A549 (cell line): ENCODE measurements around the gene ANKS6. TPM values are rescaled to one million over a fixed set of nuclear protein-coding genes. Genes with fewer than 3 reads are reported as not detected.

ENCODE experiments used
- ATAC-seq, 2 experiments: fragments of 200-7000 bp in 1 of 2; fragments of >200 bp in 1 of 2; cut with Nextera tagmentation in 1 of 2; cut with Tn5 transposase in 1 of 2; 3 replicates each; pipeline versions ENCODE4 v1.8.0 to v1.9.1; 2018 to 2020; ENCODE audit warnings: mild to moderate bottlenecking in 1 of 2, moderate library complexity in 1 of 2
- CTCF ChIA-PET: fragments of 300-600 bp; sonication (Branson Sonifier 250); formaldehyde crosslinking; extraction: SDS; loops from one replicate; lab custom pipeline; 2021; ENCODE audit warnings: antibody characterized with exemption, inconsistent platforms; lab: Yijun Ruan, JAX
- POLR2A ChIA-PET: fragments of 350-600 bp; formaldehyde crosslinking; extraction: SDS; loops from one replicate; lab custom pipeline; 2021; ENCODE audit warnings: antibody characterized with exemption, inconsistent platforms; lab: Yijun Ruan, JAX
- DNase-seq, 2 experiments: peaks; one replicate each; pipeline versions ENCODE4 v3.0.0 to v3.0.0-alpha.2; 2011 to 2016; ENCODE audit warnings: low read depth in 1 of 2, low spot score in 1 of 2
- FAIRE-seq: peaks from 2 replicates; lab custom pipeline; 2011; peaks lifted over from hg19 to GRCh38; lab: Jason Lieb, UNC
- H3K27ac ChIP-seq, 2 experiments: fragments of >200 bp; sonication (Bioruptor Twin); formaldehyde crosslinking; 3 replicates each; pipeline ENCODE4 v1.5.1; 2016 to 2017
- H3K4me1 ChIP-seq: fragments of >200 bp; sonication (Bioruptor Twin); formaldehyde crosslinking; 3 replicates; pipeline ENCODE4 v1.6.1; 2016
- H3K4me2 ChIP-seq: fragments of >200 bp; sonication (Bioruptor Twin); formaldehyde crosslinking; 3 replicates; pipeline ENCODE4 v1.6.1; 2016
- H3K4me3 ChIP-seq: fragments of >200 bp; sonication (Bioruptor Twin); formaldehyde crosslinking; 3 replicates; pipeline ENCODE4 v1.5.1; 2016
- H3K9me3 ChIP-seq: fragments of >200 bp; sonication (Bioruptor Twin); formaldehyde crosslinking; 3 replicates; pipeline ENCODE4 v1.6.1; 2016
- CBX2 ChIP-seq: fragments of 200-600 bp; sonication (generic); IDR thresholded peaks from 2 replicates; pipeline ENCODE4 v1.6.1; 2016; ENCODE audit warnings: low read depth, mild to moderate bottlenecking, borderline replicate concordance
- CBX8 ChIP-seq: fragments of 200-600 bp; sonication (generic); IDR thresholded peaks from 2 replicates; pipeline ENCODE4 v1.6.1; 2016
- FOXS1 ChIP-seq: fragments of 250-450 bp; sonication (Bioruptor Pico); IDR thresholded peaks from 2 replicates; pipeline ENCODE4 v1.5.0; 2020; ENCODE audit warnings: mild to moderate bottlenecking, moderate library complexity
- GATA3 ChIP-seq: IDR thresholded peaks from 2 replicates; pipeline ENCODE4 v1.6.1; 2012; ENCODE audit warnings: borderline replicate concordance
- HDAC2 ChIP-seq: fragments of 200-600 bp; sonication (generic); IDR thresholded peaks from 2 replicates; pipeline ENCODE4 v1.6.1; 2016
- HEYL ChIP-seq: fragments of 250-450 bp; sonication (Bioruptor Pico); IDR thresholded peaks from 2 replicates; pipeline ENCODE4 v1.8.0; 2021; ENCODE audit warnings: mild to moderate bottlenecking, moderate library complexity
- HOXA7 ChIP-seq: fragments of 250-450 bp; sonication (Bioruptor Pico); IDR thresholded peaks from 2 replicates; pipeline ENCODE4 v1.5.0; 2020; ENCODE audit warnings: mild to moderate bottlenecking, moderate library complexity
- JUN ChIP-seq, 2 experiments: fragments of >200 bp; sonication (Bioruptor Twin); formaldehyde crosslinking; IDR thresholded peaks; 2 replicates in 1 of 2; 3 replicates in 1 of 2; pipeline ENCODE4 v1.6.1; 2016 to 2017
- KDM1A ChIP-seq: fragments of 200-600 bp; sonication (generic); IDR thresholded peaks from 2 replicates; pipeline ENCODE4 v1.6.1; 2016; ENCODE audit warnings: low read depth, mild to moderate bottlenecking
- MAFK ChIP-seq: fragments of 450-650 bp; IDR thresholded peaks from 2 replicates; pipeline ENCODE4 v1.6.1; 2014; ENCODE audit not compliant: partially characterized antibody
- MAZ ChIP-seq: fragments of 150-350 bp; IDR thresholded peaks from 2 replicates; pipeline ENCODE4 v1.6.1; 2014; ENCODE audit warnings: antibody characterized with exemption, low read depth, low read length, borderline replicate concordance
- MYC ChIP-seq: IDR thresholded peaks from 2 replicates; pipeline ENCODE4 v1.6.1; 2012; ENCODE audit warnings: mild to moderate bottlenecking, inconsistent platforms, low read length, improper control_type of control experiment, borderline replicate concordance
- NFE2L2 ChIP-seq: fragments of 150-350 bp; conservative IDR thresholded peaks from 2 replicates; pipeline ENCODE4 v1.6.1; 2014; ENCODE audit warnings: low read length
- PHF8 ChIP-seq: fragments of 200-600 bp; sonication (generic); IDR thresholded peaks from 2 replicates; pipeline ENCODE4 v1.6.1; 2016; ENCODE audit warnings: low read depth, mild to moderate bottlenecking, antibody characterized with exemption, moderate library complexity, borderline replicate concordance
- SMC3 ChIP-seq: fragments of >200 bp; sonication (Bioruptor Twin); formaldehyde crosslinking; IDR thresholded peaks from 3 replicates; pipeline ENCODE4 v1.6.1; 2018; ENCODE audit warnings: inconsistent platforms
- ZNF302 ChIP-seq: fragments of 250-450 bp; sonication (Bioruptor Pico); IDR thresholded peaks from 2 replicates; pipeline ENCODE4 v1.9.0; 2021; ENCODE audit warnings: inconsistent platforms, mild to moderate bottlenecking, moderate library complexity
- ZSCAN20 ChIP-seq: fragments of 250-450 bp; sonication (Bioruptor Pico); IDR thresholded peaks from 2 replicates; pipeline ENCODE4 v1.8.0; 2022; ENCODE audit warnings: mild to moderate bottlenecking, moderate library complexity
- WGBS: methylation state at CpG from one replicate; pipeline ENCODE4 v1.1.6; 2017; ENCODE audit errors: missing lambda C conversion rate; 5-methylcytosine and 5-hydroxymethylcytosine counted together
- polyA plus RNA-seq, 4 experiments: library from polyadenylated mRNA; depleted of rRNA in 3 of 4; stranded (reverse); fragments of >200 nt; fragmentation: RNase III in 1 of 4; extraction: RNeasy Plus Mini Kit Qiagen cat#74134 plus additional on column Dnase treatment in 1 of 4; gene quantifications; 2 replicates in 3 of 4; 3 replicates in 1 of 4; pipeline ENCODE4 v1.2.3, GENCODE V29; 2011 to 2017
- TF ChIP-seq, protein P1 (sequence below): fragments of 250-450 bp; sonication (Bioruptor Pico); IDR thresholded peaks from 2 replicates; pipeline ENCODE4 v1.5.0; 2021; ENCODE audit warnings: mild to moderate bottlenecking, moderate library complexity, borderline replicate concordance
- TF ChIP-seq, protein P2 (sequence below): fragments of >200 bp; sonication (Bioruptor Twin); formaldehyde crosslinking; IDR thresholded peaks from 2 replicates; pipeline ENCODE4 v1.6.1; 2016
- TF ChIP-seq, protein P3 (sequence below): fragments of 150-350 bp; IDR thresholded peaks from 2 replicates; pipeline ENCODE4 v1.6.1; 2014; ENCODE audit warnings: low read depth, mild to moderate bottlenecking, low read length
- TF ChIP-seq, protein P4 (sequence below): IDR thresholded peaks from 2 replicates; pipeline ENCODE4 v1.6.1; 2012

Gene ANKS6
- polyA plus RNA-seq, 2 of the 4 experiments (the other 2 are of a cell fraction): 14.7 to 15.2 TPM

DNA sequence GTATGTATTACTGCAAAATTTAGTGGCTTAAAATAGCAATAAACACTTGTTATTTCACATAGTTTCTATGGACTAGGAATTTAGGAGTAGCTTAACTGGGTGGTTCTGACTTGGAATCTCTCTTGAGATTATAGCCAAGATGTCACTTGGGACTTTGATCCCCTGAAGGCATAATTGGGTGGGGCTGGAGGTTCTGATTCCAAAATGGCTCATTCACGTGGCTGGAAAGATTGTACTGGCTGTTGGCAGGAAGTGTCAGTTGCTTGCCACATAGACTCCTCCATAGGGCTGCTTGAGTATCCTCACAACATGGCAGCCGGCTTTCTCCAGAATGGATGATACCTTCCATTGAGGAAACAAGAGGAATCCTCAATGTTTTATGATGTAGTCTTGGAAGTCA lies 22.4 kb upstream of the ANKS6 start:
- ATAC-seq (no peak), FAIRE-seq (no peak)
- CTCF ChIA-PET: no interaction called here
- TF ChIP-seq HEYL: no peak
- no peak for TF ChIP-seq HDAC2
- TF ChIP-seq, protein P1, sequence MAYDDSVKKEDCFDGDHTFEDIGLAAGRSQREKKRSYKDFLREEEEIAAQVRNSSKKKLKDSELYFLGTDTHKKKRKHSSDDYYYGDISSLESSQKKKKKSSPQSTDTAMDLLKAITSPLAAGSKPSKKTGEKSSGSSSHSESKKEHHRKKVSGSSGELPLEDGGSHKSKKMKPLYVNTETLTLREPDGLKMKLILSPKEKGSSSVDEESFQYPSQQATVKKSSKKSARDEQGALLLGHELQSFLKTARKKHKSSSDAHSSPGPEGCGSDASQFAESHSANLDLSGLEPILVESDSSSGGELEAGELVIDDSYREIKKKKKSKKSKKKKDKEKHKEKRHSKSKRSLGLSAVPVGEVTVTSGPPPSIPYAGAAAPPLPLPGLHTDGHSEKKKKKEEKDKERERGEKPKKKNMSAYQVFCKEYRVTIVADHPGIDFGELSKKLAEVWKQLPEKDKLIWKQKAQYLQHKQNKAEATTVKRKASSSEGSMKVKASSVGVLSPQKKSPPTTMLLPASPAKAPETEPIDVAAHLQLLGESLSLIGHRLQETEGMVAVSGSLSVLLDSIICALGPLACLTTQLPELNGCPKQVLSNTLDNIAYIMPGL: no peak
- no peak for TF ChIP-seq GATA3
- no peak for TF ChIP-seq CBX8
- TF ChIP-seq, protein P2, sequence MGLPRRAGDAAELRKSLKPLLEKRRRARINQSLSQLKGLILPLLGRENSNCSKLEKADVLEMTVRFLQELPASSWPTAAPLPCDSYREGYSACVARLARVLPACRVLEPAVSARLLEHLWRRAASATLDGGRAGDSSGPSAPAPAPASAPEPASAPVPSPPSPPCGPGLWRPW: no peak
- no peak for TF ChIP-seq FOXS1 (CRISPR knock-in tag)
- no peak for TF ChIP-seq ZNF302 (CRISPR knock-in tag)
- TF ChIP-seq, protein P3, sequence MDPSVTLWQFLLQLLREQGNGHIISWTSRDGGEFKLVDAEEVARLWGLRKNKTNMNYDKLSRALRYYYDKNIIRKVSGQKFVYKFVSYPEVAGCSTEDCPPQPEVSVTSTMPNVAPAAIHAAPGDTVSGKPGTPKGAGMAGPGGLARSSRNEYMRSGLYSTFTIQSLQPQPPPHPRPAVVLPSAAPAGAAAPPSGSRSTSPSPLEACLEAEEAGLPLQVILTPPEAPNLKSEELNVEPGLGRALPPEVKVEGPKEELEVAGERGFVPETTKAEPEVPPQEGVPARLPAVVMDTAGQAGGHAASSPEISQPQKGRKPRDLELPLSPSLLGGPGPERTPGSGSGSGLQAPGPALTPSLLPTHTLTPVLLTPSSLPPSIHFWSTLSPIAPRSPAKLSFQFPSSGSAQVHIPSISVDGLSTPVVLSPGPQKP: no peak
- no peak for TF ChIP-seq NFE2L2
- TF ChIP-seq JUN (IDR thresholded peaks at IDR 0.05): no peak
- TF ChIP-seq CBX2: no peak
- no peak for TF ChIP-seq ZSCAN20 (CRISPR knock-in tag)
- TF ChIP-seq HOXA7 (CRISPR knock-in tag): no peak
- TF ChIP-seq MAZ: no peak
- no peak for TF ChIP-seq KDM1A
- no peak for TF ChIP-seq PHF8
- TF ChIP-seq SMC3: no peak
- TF ChIP-seq, all 56 proteins: peak for 0
- WGBS: 72% methylated on average over 2 of the region's 2 CpGs
- H3K4me1 ChIP-seq: no peaks in the 10 kb centered on the region
- POLR2A ChIA-PET: no interaction called here
- H3K9me3 ChIP-seq: 0 out of 3 replicates have a peak, but pooled peaks cover 8% of the 10 kb centered on the region
- H3K4me2 ChIP-seq: no peak overlapping the region
- no peak overlapping the region for H3K4me3 ChIP-seq
- no peak for DNase-seq
- H3K27ac ChIP-seq: no peak overlapping the region

DNA sequence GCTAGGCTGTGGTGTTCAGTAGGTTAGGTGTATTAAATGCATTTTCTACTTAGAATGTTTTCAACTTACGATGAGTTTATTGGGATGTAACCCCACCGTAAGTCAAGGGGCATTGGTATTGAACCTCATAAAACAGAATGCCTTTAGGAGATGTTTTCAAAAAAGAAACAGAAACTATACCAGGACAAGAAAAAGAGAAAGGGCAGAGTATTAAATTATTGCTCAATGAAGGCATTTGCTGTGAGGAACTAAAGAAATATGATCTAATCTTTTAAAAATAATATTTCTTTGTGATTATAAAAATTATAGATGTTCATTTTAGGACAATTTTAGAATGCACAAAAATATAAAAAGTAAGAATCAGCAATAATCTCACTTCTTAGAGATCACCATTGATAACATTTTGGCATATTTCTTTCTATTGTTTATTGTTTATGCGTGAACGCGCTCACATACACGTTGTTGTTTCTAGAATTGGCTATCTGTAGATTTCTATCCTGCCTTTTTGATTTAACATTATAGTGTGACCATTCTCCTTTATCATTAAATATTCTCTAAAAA lies 19.1 kb upstream of the ANKS6 start:
- DNase-seq (no peak), ATAC-seq (no peak)
- Histone ChIP-seq H3K4me2 (no peak overlapping the region), H3K4me3 (no peak overlapping the region)
- TF ChIP-seq ZSCAN20 (CRISPR knock-in tag) (no peak), MYC (no peak), MAFK (peak; percentile 13)
- TF ChIP-seq, protein P4, sequence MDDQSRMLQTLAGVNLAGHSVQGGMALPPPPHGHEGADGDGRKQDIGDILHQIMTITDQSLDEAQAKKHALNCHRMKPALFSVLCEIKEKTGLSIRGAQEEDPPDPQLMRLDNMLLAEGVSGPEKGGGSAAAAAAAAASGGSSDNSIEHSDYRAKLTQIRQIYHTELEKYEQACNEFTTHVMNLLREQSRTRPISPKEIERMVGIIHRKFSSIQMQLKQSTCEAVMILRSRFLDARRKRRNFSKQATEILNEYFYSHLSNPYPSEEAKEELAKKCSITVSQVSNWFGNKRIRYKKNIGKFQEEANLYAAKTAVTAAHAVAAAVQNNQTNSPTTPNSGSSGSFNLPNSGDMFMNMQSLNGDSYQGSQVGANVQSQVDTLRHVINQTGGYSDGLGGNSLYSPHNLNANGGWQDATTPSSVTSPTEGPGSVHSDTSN: no peak
- TF ChIP-seq, all 56 proteins: peak for 1
- Histone ChIP-seq H3K4me1 (peaks cover 9% of the 10 kb centered on the region), H3K9me3 (peaks cover 8% of the 10 kb centered on the region; the same call in 1 of the 3 replicates), H3K27ac (no peak overlapping the region)
- WGBS: 79% methylated on average over 6 of the region's 6 CpGs
- POLR2A ChIA-PET: no interaction called here
- no peak for FAIRE-seq
- CTCF ChIA-PET: no interaction called here
